K562 treated with DMSO at 1 percent for 12 hours (cell line): Measurements from ENCODE around the gene WDR87. TPM values are rescaled to one million over a fixed set of nuclear protein-coding genes. Genes with fewer than 3 reads are reported as not detected.

Experiments
- total RNA-seq: library from RNA; unstranded; fragments of 300-600 nt; gene quantifications from 2 replicates; pipeline ENCODE4 v1.2.3, GENCODE V29; 2022; ENCODE audit not compliant: insufficient read depth

The WDR87 gene
- total RNA-seq = not detected in 2 replicates

DNA sequence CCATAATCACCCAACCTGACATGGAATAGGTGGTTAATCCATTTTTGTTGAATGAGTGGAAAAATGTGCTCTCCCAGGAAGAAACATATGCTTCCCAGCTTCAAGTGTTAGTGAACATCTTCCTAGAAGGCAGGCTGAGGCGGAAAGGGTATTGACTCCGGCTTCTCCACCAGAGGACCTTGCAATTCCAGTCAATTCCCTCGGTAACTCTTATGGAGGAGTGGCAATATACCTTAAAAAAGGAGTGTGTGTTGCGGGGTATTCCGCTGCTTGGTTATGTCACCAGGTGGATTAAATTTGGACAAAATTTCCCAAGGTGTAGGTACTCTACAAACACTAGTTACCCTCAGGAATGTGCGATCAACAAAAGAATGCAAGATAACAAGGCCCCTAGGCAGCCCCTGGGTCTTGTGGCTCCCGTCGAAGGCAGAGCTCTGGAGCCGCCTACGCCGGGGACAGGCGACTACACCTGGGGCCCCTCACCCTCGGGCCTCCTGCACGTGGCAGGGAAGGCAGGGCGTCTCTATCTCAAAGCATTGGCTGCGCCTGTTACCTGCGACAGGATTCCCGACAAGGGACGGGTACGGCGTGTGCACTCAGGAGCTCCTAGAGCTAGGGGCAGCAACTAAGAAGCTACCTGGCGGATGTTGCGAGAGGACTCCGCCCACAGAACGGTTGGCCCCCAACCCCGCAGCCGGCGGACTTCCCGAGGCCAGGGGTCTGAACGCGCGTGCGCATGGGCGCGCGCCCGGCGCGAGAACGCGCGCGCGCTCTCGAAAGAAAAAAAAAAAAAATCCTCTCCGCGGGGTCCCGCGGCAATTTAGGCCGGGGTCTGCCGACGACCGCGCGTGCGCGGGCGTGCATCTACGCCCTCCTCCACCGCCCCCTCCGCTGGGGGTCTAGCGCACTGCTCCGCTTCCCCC, at the start of gene WDR87:
Gene WDR87, minus strand, starts transcription at position 649 of the 923 bp plus-strand sequence. CDS start 8,355 bp downstream, outside the sequence.

DNA sequence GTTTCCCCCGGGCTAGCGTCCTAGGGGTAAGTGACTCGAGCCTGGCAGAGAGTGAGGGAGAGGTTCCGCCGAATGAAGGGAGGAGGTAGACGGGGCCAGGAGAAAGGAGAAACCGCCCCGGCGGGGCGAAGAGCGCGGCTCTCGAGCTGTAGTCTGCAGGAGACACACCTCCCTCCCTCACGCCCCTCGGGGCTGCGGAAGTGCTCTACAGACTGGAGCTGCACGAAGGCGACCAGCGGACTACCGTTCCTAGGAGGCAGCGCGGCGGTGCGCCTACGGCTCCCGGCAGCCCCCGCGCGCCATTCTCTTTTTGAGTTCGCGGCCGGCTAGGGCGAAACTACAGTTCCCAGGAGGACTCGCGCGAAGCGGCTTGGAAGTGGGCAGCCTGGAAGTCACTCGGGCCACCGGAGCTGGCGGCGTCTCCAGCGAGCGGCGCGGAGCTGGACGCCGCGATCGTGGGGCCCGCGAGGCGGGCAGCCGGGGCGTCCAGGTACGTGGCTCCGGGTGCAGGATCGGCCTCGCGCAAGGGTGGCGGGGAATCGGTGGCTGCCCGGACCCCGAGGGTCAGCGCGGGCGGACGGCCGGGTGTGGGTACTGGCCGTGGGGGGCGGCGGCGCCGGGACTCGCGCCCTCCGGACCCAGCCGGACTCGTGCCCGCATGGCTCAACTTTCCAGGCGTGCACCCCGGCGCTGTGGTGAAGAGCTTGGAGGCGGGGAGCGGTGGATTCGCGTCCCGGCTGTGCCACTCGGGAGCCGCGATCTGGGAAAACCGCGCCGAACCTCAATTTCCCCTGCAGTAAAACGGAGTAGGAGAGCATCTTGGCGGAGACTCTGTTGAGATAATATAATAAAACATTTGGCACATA, 708 bp upstream of the WDR87 start, which contains the start of gene SIPA1L3:
Gene SIPA1L3, plus strand, starts transcription at position 340 of the 866 bp plus-strand sequence. CDS start 174,358 bp downstream, outside the sequence.

Other genes starting within 250 kb of the WDR87 start
- 2.6 and 4.1 TPM in 2 replicates for gene ZNF607, start 186.8 kb downstream of the WDR87 start, total RNA-seq
- 1.3 TPM in 1 of 2 replicates, not detected in the other for gene ZNF573, start 127.0 kb downstream of the WDR87 start, total RNA-seq
- gene SIPA1L3, start 614 bp upstream of the WDR87 start, total RNA-seq = 1.6 and 6.7 TPM in 2 replicates